Breast epithelium (tissue), 4 donors: ENCODE results near the gene MPDZ. TPM values are rescaled to one million over a fixed set of nuclear protein-coding genes. Genes with fewer than 3 reads are reported as not detected.

Experiments used
- DNase-seq, 2 donors: peaks; one replicate each; pipeline ENCODE4 v3.0.0-alpha.2; 2019; ENCODE audit warnings: low spot score in 2 of 2
- H3K27ac ChIP-seq, 2 donors: fragments of 200-600 bp; sonication (generic) in 1 of 2; one replicate each; pipeline ENCODE4 v1.5.1; 2016 to 2019; ENCODE audit warnings: mild to moderate bottlenecking in 1 of 2
- H3K27me3 ChIP-seq, 2 donors: fragments of 200-600 bp; sonication (generic) in 1 of 2; one replicate each; pipeline versions ENCODE4 v1.5.1 to v1.6.0; 2017 to 2019; ENCODE audit warnings: control low read depth in 1 of 2, mild to moderate bottlenecking in 1 of 2
- H3K36me3 ChIP-seq: fragments of 200-600 bp; one replicate; pipeline ENCODE4 v1.5.1; 2019
- H3K4me1 ChIP-seq, 2 donors: fragments of 200-600 bp; sonication (generic); one replicate each; pipeline ENCODE4 v1.5.1; 2016 to 2019; ENCODE audit warnings: control low read depth in 1 of 2
- H3K4me3 ChIP-seq, 3 donors: fragments of 200-600 bp; sonication (generic); 1 replicate in 2 of 3; 2 replicates in 1 of 3; pipeline ENCODE4 v1.5.1; 2016 to 2019; ENCODE audit warnings: mild to moderate bottlenecking in 3 of 3, moderate library complexity in 2 of 3
- H3K9me3 ChIP-seq, 2 donors: fragments of 200-600 bp; sonication (generic) in 1 of 2; one replicate each; pipeline ENCODE4 v1.5.1; 2016 to 2019; ENCODE audit warnings: control low read depth in 1 of 2
- CTCF ChIP-seq, 3 donors: fragments of 450-650 bp; IDR thresholded peaks; one replicate each; pipeline ENCODE4 v1.5.1; 2016 to 2017; ENCODE audit warnings: antibody characterized with exemption in 3 of 3, mild to moderate bottlenecking in 3 of 3, moderate library complexity in 3 of 3
- POLR2A ChIP-seq: fragments of 450-650 bp; IDR thresholded peaks from one replicate; pipeline ENCODE4 v1.6.1; 2016; ENCODE audit warnings: antibody characterized with exemption, mild to moderate bottlenecking, moderate library complexity
- POLR2AphosphoS5 ChIP-seq, 3 donors: sonication (generic); formaldehyde crosslinking; IDR thresholded peaks; one replicate each; pipeline ENCODE4 v1.6.1; 2017; ENCODE audit warnings: antibody characterized with exemption in 3 of 3
- intact Hi-C: fragments of 100-400 bp; cut with DNase I; formaldehyde crosslinking; loops from one replicate; pipeline ENCODE4 v1.15.1; 2023; ENCODE audit warnings: low total_unique reads
- total RNA-seq, 3 donors: library from RNA; depleted of rRNA; stranded (reverse); fragments of >200 nt; gene quantifications; one replicate each; pipeline ENCODE4 v1.1.0, GENCODE V29; 2016

MPDZ gene
- total RNA-seq, 3 donors from 2014 or later = 44.2 to 63.1 (median 61.0) TPM

GRCh38 chr9:13083366-13083765 is 196.1 kb downstream of the MPDZ start:
- H3K4me1 ChIP-seq = peaks cover 0 to 6% of the 10 kb centered on the region in 2 donors
- H3K36me3 ChIP-seq = no peaks in the 10 kb centered on the region
- TF ChIP-seq POLR2A (no peak), POLR2AphosphoS5 (IDR thresholded peaks at IDR 0.05) (no peak), CTCF (IDR thresholded peaks at IDR 0.05) (no peak)
- intact Hi-C loops = no loop called here
- H3K4me3 ChIP-seq = no peak overlapping the region
- H3K27ac ChIP-seq = peak overlapping the region; percentile 18 to 25
- no peaks in the 10 kb centered on the region for H3K9me3 ChIP-seq
- H3K27me3 ChIP-seq = no peaks in the 10 kb centered on the region
- no peak for DNase-seq

- TF ChIP-seq CTCF (IDR thresholded peaks at IDR 0.05) (no peak), POLR2A (no peak), POLR2AphosphoS5 (IDR thresholded peaks at IDR 0.05) (no peak)
- H3K4me1 ChIP-seq = peaks cover 0 to 6% of the 10 kb centered on the region in 2 donors
- no peak for DNase-seq
- H3K27me3 ChIP-seq = no peaks in the 10 kb centered on the region
- H3K4me3 ChIP-seq = no peak overlapping the region
- no peaks in the 10 kb centered on the region for H3K36me3 ChIP-seq
- H3K9me3 ChIP-seq = no peaks in the 10 kb centered on the region
- intact Hi-C loops = no loop called here
- H3K27ac ChIP-seq = no peak overlapping the region
Measured at GRCh38 chr9:13082796-13083195, 196.7 kb downstream of the MPDZ start.

- no peaks in the 10 kb centered on the region for H3K27me3 ChIP-seq
- no peaks in the 10 kb centered on the region for H3K36me3 ChIP-seq
- intact Hi-C loops = no loop called here
- H3K27ac ChIP-seq = no peak overlapping the region
- no peak for DNase-seq
- TF ChIP-seq CTCF (IDR thresholded peaks at IDR 0.05) (no peak), POLR2AphosphoS5 (IDR thresholded peaks at IDR 0.05) (no peak), POLR2A (no peak)
- peaks cover 7 to 12% of the 10 kb centered on the region in 2 donors for H3K9me3 ChIP-seq
- H3K4me1 ChIP-seq = no peaks in the 10 kb centered on the region
- H3K4me3 ChIP-seq = no peak overlapping the region
Measured at GRCh38 chr9:13078164-13078563, 201.3 kb downstream of the MPDZ start.

- TF ChIP-seq POLR2AphosphoS5 (IDR thresholded peaks at IDR 0.05) (no peak), POLR2A (no peak), CTCF (IDR thresholded peaks at IDR 0.05) (no peak)
- Histone ChIP-seq H3K9me3 (peaks cover 7 to 12% of the 10 kb centered on the region in 2 donors), H3K36me3 (no peaks in the 10 kb centered on the region), H3K27ac (no peak overlapping the region), H3K27me3 (no peaks in the 10 kb centered on the region), H3K4me3 (no peak overlapping the region), H3K4me1 (no peaks in the 10 kb centered on the region)
- DNase-seq = no peak
- intact Hi-C loops = no loop called here
Measured at GRCh38 chr9:13076616-13077015, 202.9 kb downstream of the MPDZ start.

GRCh38 chr9:13071921-13072320 is 207.6 kb downstream of the MPDZ start:
- no peak overlapping the region for H3K27ac ChIP-seq
- TF ChIP-seq POLR2AphosphoS5 (IDR thresholded peaks at IDR 0.05) = no peak
- no peak for TF ChIP-seq POLR2A
- TF ChIP-seq CTCF (IDR thresholded peaks at IDR 0.05) = no peak
- no peak for DNase-seq
- intact Hi-C loops = no loop called here
- no peaks in the 10 kb centered on the region for H3K36me3 ChIP-seq
- no peaks in the 10 kb centered on the region for H3K4me1 ChIP-seq
- no peak overlapping the region for H3K4me3 ChIP-seq
- peaks cover 7 to 12% of the 10 kb centered on the region in 2 donors for H3K9me3 ChIP-seq
- H3K27me3 ChIP-seq = no peaks in the 10 kb centered on the region
